Mesodermal cell (in vitro differentiated cells): Measurements from ENCODE around the gene NUBPL.

Experiments
- H3K27ac ChIP-seq: 2 replicates; pipeline ENCODE4 v1.7.0; 2013; ENCODE audit warnings: mild to moderate bottlenecking, low read depth, low read length, moderate library complexity; ENCODE audit not compliant: severe bottlenecking
- H3K36me3 ChIP-seq: 2 replicates; pipeline ENCODE4 v1.7.1; 2013; ENCODE audit warnings: mild to moderate bottlenecking, low read length, moderate library complexity; ENCODE audit not compliant: control insufficient read depth, insufficient read depth
- H3K4me1 ChIP-seq: one replicate; pipeline ENCODE4 v1.7.1; 2013; ENCODE audit warnings: mild to moderate bottlenecking, low read length; ENCODE audit not compliant: insufficient read depth, control insufficient read depth, poor library complexity, severe bottlenecking
- H3K4me3 ChIP-seq: 2 replicates; pipeline ENCODE4 v1.7.0; 2013; ENCODE audit warnings: low read length, control low read depth, mild to moderate bottlenecking; ENCODE audit not compliant: insufficient read depth, poor library complexity, severe bottlenecking; ENCODE audit errors: extremely low read depth
- H3K9me3 ChIP-seq: 2 replicates; pipeline ENCODE4 v1.7.1; 2013; ENCODE audit warnings: mild to moderate bottlenecking, low read length, moderate library complexity; ENCODE audit not compliant: control insufficient read depth
- WGBS, 2 experiments: methylation state at CpG; one replicate each; pipeline ENCODE4 v1.1.5; 2013; ENCODE audit warnings: missing lambda C conversion rate in 2 of 2; ENCODE audit not compliant: insufficient coverage in 2 of 2; 5-methylcytosine and 5-hydroxymethylcytosine counted together

The NUBPL gene

GRCh38 chr14:31668348-31668747 is 107.1 kb downstream of the NUBPL start:
- Histone ChIP-seq H3K4me3 (no peak overlapping the region), H3K4me1 (no peaks in the 10 kb centered on the region), H3K27ac (no peak overlapping the region), H3K36me3 (no peaks in the 10 kb centered on the region), H3K9me3 (no peaks in the 10 kb centered on the region)
- 91 to 93% methylated on average over 6 to 7 of the region's 8 CpGs for WGBS, 2 experiments

GRCh38 chr14:31672709-31673108 is 111.5 kb downstream of the NUBPL start:
- WGBS, 2 experiments: 91% methylated on average over 1 of the region's 3 CpGs; no CpG with 5 or more reads in 1 of the 2 experiments
- no peaks in the 10 kb centered on the region for H3K9me3 ChIP-seq
- H3K4me1 ChIP-seq: no peaks in the 10 kb centered on the region
- no peak overlapping the region for H3K4me3 ChIP-seq
- H3K36me3 ChIP-seq: no peaks in the 10 kb centered on the region
- no peak overlapping the region for H3K27ac ChIP-seq

GRCh38 chr14:31677052-31677451 is 115.8 kb downstream of the NUBPL start:
- 100% methylated on average over 1 of the region's 3 CpGs; no CpG with 5 or more reads in 1 of the 2 experiments for WGBS, 2 experiments
- H3K4me3 ChIP-seq: no peak overlapping the region
- no peak overlapping the region for H3K27ac ChIP-seq
- no peaks in the 10 kb centered on the region for H3K9me3 ChIP-seq
- H3K4me1 ChIP-seq: no peaks in the 10 kb centered on the region
- no peaks in the 10 kb centered on the region for H3K36me3 ChIP-seq

GRCh38 chr14:31677630-31678029 is 116.4 kb downstream of the NUBPL start:
- Histone ChIP-seq H3K27ac (no peak overlapping the region), H3K9me3 (no peaks in the 10 kb centered on the region)
- 71 to 86% methylated on average over 3 of the region's 3 CpGs for WGBS, 2 experiments

GRCh38 chr14:31678421-31679249 is 117.4 kb downstream of the NUBPL start:
- Histone ChIP-seq H3K27ac (no peak overlapping the region), H3K4me3 (no peak overlapping the region), H3K36me3 (no peaks in the 10 kb centered on the region), H3K9me3 (no peaks in the 10 kb centered on the region), H3K4me1 (no peaks in the 10 kb centered on the region)
- WGBS, 2 experiments: 87% methylated on average over 5 to 8 of the region's 9 CpGs

More at GRCh38 chr14:31677630-31678029, 116.4 kb downstream of the NUBPL start:
- no peaks in the 10 kb centered on the region for H3K36me3 ChIP-seq
- no peak overlapping the region for H3K4me3 ChIP-seq
- no peaks in the 10 kb centered on the region for H3K4me1 ChIP-seq

GRCh38 chr14:31682768-31683167 is 121.6 kb downstream of the NUBPL start:
- WGBS, 2 experiments: no CpG with 5 or more reads among the region's 2 CpGs
- H3K9me3 ChIP-seq: no peaks in the 10 kb centered on the region
- no peak overlapping the region for H3K4me3 ChIP-seq
- H3K27ac ChIP-seq: no peak overlapping the region
- no peaks in the 10 kb centered on the region for H3K36me3 ChIP-seq
- H3K4me1 ChIP-seq: no peaks in the 10 kb centered on the region

GRCh38 chr14:31687726-31688125 is 126.5 kb downstream of the NUBPL start:
- Histone ChIP-seq H3K4me1 (no peaks in the 10 kb centered on the region), H3K4me3 (no peak overlapping the region), H3K36me3 (no peaks in the 10 kb centered on the region), H3K9me3 (no peaks in the 10 kb centered on the region), H3K27ac (no peak overlapping the region)
- WGBS, 2 experiments: no CpG with 5 or more reads among the region's 1 CpG

GRCh38 chr14:31690056-31690455 is 128.9 kb downstream of the NUBPL start:
- 22 to 83% methylated on average over 1 of the region's 3 CpGs for WGBS, 2 experiments
- Histone ChIP-seq H3K4me3 (no peak overlapping the region), H3K9me3 (no peaks in the 10 kb centered on the region), H3K36me3 (no peaks in the 10 kb centered on the region), H3K4me1 (no peaks in the 10 kb centered on the region), H3K27ac (no peak overlapping the region)

- no peak overlapping the region for H3K27ac ChIP-seq
- no peaks in the 10 kb centered on the region for H3K36me3 ChIP-seq
- WGBS, 2 experiments: 60% methylated on average over 1 of the region's 1 CpG; no CpG with 5 or more reads in 1 of the 2 experiments
- no peak overlapping the region for H3K4me3 ChIP-seq
- H3K9me3 ChIP-seq: no peaks in the 10 kb centered on the region
- no peaks in the 10 kb centered on the region for H3K4me1 ChIP-seq
Measured at GRCh38 chr14:31692376-31692781, 131.2 kb downstream of the NUBPL start.

GRCh38 chr14:31696378-31696777 is 135.2 kb downstream of the NUBPL start:
- Histone ChIP-seq H3K9me3 (peaks cover 4% of the 10 kb centered on the region), H3K27ac (no peak overlapping the region), H3K36me3 (no peaks in the 10 kb centered on the region), H3K4me3 (no peak overlapping the region), H3K4me1 (no peaks in the 10 kb centered on the region)
- WGBS, 2 experiments: 69 to 80% methylated on average over 2 to 4 of the region's 4 CpGs

- no peak overlapping the region for H3K4me3 ChIP-seq
- H3K9me3 ChIP-seq: peaks cover 14% of the 10 kb centered on the region
- H3K27ac ChIP-seq: no peak overlapping the region
- no peaks in the 10 kb centered on the region for H3K36me3 ChIP-seq
- no peaks in the 10 kb centered on the region for H3K4me1 ChIP-seq
Measured at GRCh38 chr14:31699809-31700208, 138.6 kb downstream of the NUBPL start.
